OCI-LY1 (cell line): ENCODE measurements around the gene RGS21.

ENCODE experiments used
- EZH2 ChIP-seq: fragments of 200-600 bp; sonication (generic), shearing (Covaris generic); IDR thresholded peaks from 2 replicates; pipeline ENCODE4 v1.8.0; 2017; ENCODE audit warnings: borderline replicate concordance, mixed run types, mild to moderate bottlenecking, antibody characterized with exemption, low read length, moderate library complexity, mixed read lengths
- TF ChIP-seq, protein P1 (sequence below): fragments of 200-600 bp; sonication (generic), shearing (Covaris generic); IDR thresholded peaks from 2 replicates; pipeline ENCODE4 v1.5.1; 2017; ENCODE audit warnings: mild to moderate bottlenecking, antibody characterized with exemption, low read length, moderate library complexity, mixed read lengths

DNA sequence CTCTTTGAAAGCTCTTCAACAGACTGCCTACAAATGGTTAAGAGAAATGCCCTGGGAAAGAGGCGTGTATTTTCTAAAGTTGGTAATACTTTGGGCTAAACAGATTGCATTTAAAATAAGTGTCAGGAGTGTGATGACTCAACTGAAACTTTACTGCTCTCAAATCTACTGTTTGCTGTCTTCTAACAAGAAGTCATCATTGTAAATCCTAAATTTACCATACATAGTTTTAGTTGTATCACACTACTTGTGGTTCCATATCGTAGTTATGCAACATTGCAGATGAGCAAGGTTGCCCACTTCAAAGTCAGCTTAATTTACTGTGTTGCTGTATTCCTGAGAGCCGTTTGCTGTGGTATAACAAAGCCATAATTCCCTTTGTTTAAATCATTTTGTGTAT, 59.6 kb downstream of the RGS21 start:
- TF ChIP-seq, protein P1, sequence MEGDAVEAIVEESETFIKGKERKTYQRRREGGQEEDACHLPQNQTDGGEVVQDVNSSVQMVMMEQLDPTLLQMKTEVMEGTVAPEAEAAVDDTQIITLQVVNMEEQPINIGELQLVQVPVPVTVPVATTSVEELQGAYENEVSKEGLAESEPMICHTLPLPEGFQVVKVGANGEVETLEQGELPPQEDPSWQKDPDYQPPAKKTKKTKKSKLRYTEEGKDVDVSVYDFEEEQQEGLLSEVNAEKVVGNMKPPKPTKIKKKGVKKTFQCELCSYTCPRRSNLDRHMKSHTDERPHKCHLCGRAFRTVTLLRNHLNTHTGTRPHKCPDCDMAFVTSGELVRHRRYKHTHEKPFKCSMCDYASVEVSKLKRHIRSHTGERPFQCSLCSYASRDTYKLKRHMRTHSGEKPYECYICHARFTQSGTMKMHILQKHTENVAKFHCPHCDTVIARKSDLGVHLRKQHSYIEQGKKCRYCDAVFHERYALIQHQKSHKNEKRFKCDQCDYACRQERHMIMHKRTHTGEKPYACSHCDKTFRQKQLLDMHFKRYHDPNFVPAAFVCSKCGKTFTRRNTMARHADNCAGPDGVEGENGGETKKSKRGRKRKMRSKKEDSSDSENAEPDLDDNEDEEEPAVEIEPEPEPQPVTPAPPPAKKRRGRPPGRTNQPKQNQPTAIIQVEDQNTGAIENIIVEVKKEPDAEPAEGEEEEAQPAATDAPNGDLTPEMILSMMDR = no peak
- TF ChIP-seq EZH2 = no peak
